Measurements from ENCODE around the gene WFIKKN2. TPM values are rescaled to one million over a fixed set of nuclear protein-coding genes. Genes with fewer than 3 reads are reported as not detected.

WFIKKN2 gene
- total RNA-seq, 1 donor, result not detected

DNA sequence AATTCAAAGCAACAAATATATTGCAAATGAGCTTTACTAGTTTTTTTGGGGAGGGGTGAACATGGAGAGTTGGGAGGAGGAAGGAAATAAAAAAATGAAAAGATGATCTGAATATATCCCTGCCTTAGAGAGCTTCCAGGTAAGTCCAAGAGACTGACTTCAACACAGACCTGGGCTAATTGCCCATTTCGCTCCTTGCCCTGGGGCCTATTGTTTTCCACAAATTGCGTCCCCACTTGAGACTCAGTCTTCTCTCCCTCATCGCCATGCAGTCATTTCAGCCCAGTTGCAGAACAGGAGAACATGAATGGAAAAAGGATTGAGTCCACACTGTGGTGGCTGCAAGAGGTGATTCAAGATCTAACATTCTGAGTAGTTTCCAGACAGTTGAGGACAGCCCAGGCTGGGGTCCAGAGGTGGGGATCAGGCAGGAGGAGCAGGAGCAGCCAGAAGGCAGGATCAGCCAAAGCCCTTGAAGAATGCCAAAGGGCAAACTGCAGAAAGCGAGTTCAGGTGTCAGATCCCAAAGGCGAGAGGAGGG is 52.4 kb downstream of the WFIKKN2 start:
- Histone ChIP-seq H3K27me3 (ENCODE audit: insufficient read depth, low read length) (no peaks in the 10 kb centered on the region), H3K9me3 (ENCODE audit: low read depth, low read length) (no peaks in the 10 kb centered on the region), H3K4me3 (ENCODE audit: low read length) (no peak overlapping the region), H3K4me1 (ENCODE audit: insufficient read depth, low read length) (peaks cover 21% of the 10 kb centered on the region)

DNA sequence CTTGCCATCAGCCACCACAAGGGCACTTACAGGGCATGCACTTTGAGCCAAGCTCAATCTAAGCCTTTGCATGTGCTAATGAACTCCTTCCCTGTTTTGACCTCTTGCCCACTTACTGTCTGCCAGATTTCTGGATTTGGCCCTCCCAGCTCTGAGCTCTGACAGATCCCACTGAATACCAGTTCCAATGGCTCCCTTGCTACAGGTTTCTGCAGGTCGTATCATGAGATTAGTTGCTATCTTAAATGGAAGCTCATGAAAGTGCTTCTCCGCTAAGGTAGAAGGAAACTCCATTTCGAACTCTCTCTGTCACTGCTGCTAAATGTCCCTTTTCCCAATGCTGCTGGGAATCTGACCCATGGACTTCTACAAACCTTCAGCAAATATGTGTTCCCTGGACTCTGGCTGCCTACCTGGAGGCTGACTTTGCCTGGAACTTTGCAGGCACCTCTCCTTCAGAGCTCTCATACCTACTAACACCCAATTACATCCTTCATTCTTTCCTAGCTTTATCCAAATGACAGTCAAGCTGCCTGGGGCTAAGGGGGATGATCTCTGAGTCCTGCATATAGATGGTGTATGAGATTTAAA is 54.2 kb downstream of the WFIKKN2 start:
- Histone ChIP-seq H3K4me3 (ENCODE audit: low read length) (no peak overlapping the region), H3K27me3 (ENCODE audit: insufficient read depth, low read length) (no peaks in the 10 kb centered on the region), H3K4me1 (ENCODE audit: insufficient read depth, low read length) (peaks cover 9% of the 10 kb centered on the region), H3K9me3 (ENCODE audit: low read depth, low read length) (no peaks in the 10 kb centered on the region)

DNA sequence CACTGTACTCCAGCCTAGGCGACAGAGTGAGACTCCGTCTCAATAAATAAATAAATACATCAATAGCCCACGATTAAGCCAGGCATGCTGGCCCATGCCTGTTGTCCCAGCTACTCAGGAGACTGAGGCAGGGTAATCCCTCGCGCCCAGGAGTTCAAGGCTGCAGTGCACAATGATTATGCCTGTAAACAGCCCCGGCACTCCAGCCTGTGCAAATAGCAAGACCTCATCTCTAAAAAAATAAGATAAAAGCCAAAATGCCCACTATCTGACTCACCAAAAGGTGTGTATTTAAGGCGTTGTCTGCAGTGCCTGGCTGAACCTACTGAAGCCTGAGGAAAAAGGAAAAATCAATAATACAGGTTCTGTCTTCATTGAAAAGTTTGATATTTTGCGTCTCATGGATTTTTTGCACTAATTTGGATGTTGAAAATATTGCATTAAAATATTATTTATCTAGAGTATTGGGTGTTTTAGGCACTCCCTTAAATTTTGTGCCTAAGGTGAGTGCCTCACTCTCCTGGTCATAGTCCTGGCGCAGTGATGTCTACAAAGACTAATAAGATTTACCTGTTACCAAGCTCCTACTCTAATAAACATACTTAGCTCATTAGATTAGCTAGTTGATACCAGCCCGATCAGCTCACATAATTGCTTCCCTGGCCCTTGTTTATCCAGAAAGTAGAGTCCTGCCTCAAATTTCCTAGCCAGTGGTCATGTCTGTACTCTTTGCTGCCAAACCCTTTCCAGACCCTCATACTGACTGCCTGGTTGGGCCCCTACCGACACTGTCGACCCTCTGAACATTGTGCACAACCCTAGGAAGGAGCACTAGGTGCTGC is 55.5 kb downstream of the WFIKKN2 start:
- H3K4me3 ChIP-seq (ENCODE audit: low read length), result no peak overlapping the region
- no peaks in the 10 kb centered on the region for H3K27me3 ChIP-seq (ENCODE audit: insufficient read depth, low read length)
- H3K9me3 ChIP-seq (ENCODE audit: low read depth, low read length), result no peaks in the 10 kb centered on the region
- H3K4me1 ChIP-seq (ENCODE audit: insufficient read depth, low read length), result peaks cover 4% of the 10 kb centered on the region

DNA sequence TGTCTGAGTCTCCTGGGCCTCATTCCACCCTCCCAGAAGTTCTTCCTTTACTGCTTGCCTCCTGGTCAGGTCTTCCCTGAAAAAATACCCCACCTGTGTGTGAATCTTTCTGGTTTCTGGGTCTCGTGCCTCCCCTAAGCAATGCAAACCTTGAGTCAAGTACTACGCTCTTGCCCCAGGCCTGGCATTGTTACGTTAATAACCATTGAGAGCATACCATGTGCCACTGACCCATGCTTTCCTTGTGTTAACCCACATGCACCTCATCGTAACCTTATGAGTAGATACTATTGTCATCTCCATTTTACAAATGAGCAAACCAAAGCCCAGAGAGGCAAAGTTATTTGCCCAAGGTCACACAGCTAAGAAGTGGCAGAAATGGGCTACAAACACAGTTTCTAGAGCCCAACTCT is 56.2 kb downstream of the WFIKKN2 start:
- Histone ChIP-seq H3K4me3 (ENCODE audit: low read length) (no peak overlapping the region), H3K4me1 (ENCODE audit: insufficient read depth, low read length) (peaks cover 4% of the 10 kb centered on the region), H3K27me3 (ENCODE audit: insufficient read depth, low read length) (no peaks in the 10 kb centered on the region), H3K9me3 (ENCODE audit: low read depth, low read length) (no peaks in the 10 kb centered on the region)

Other genes starting within 250 kb of the WFIKKN2 start
- gene ABCC3, start 200.7 kb upstream of the WFIKKN2 start, total RNA-seq, result 18.1 TPM
- gene ANKRD40, start 127.7 kb upstream of the WFIKKN2 start, total RNA-seq, result 22.5 TPM
- 72.9 TPM for gene LUC7L3, start 116.0 kb upstream of the WFIKKN2 start, total RNA-seq
- 0.21 TPM for gene ANKRD40CL, start 68.1 kb upstream of the WFIKKN2 start, total RNA-seq
- gene TOB1, start 30.8 kb downstream of the WFIKKN2 start, total RNA-seq, result 86.2 TPM